Fibroblast of the aortic adventitia (primary cell): ENCODE results near the gene MCUB. TPM values are rescaled to one million over a fixed set of nuclear protein-coding genes. Genes with fewer than 3 reads are reported as not detected.
A peak's percentile ranks its signal among the peaks of the same experiment; 100 is the strongest.

Experiments
- DNase-seq: peaks from one replicate; pipeline ENCODE4 v3.0.0-alpha.2; 2010; ENCODE audit warnings: low read depth
- H3K4me3 ChIP-seq: 2 replicates; pipeline ENCODE4 v1.5.1; 2011; ENCODE audit warnings: low read depth, mild to moderate bottlenecking, control low read depth, low read length, moderate library complexity
- CTCF ChIP-seq: IDR thresholded peaks from 2 replicates; pipeline ENCODE4 v1.5.1; 2011; ENCODE audit warnings: mild to moderate bottlenecking, low read length, control low read depth, inconsistent platforms; ENCODE audit not compliant: insufficient read depth
- total RNA-seq: library from RNA; depleted of rRNA; stranded (reverse); fragments of >200 nt; gene quantifications from 2 replicates; pipeline ENCODE4 v1.2.3, GENCODE V29; 2012; ENCODE audit warnings: low replicate concordance

Gene MCUB
- total RNA-seq, 1 donor, result 49.3 TPM

- TF ChIP-seq CTCF, result no peak
- DNase-seq, result no peak
Measured at GRCh38 chr4:109622626-109623025, 62.6 kb downstream of the MCUB start.

GRCh38 chr4:109624536-109624935, 64.5 kb downstream of the MCUB start:
- DNase-seq, result no peak
- no peak overlapping the region for H3K4me3 ChIP-seq
- TF ChIP-seq CTCF, result no peak

More at GRCh38 chr4:109622626-109623025, 62.6 kb downstream of the MCUB start:
- no peak overlapping the region for H3K4me3 ChIP-seq

- no peak for TF ChIP-seq CTCF
- H3K4me3 ChIP-seq, result no peak overlapping the region
- no peak for DNase-seq
Measured at GRCh38 chr4:109627361-109627760, 67.3 kb downstream of the MCUB start.

- DNase-seq, result peak; percentile 13
- no peak for TF ChIP-seq CTCF
- no peak overlapping the region for H3K4me3 ChIP-seq
Measured at GRCh38 chr4:109629775-109630174, 69.7 kb downstream of the MCUB start.

GRCh38 chr4:109631532-109632108, 71.6 kb downstream of the MCUB start:
- no peak for TF ChIP-seq CTCF
- peak; percentile 64 for DNase-seq
- H3K4me3 ChIP-seq, result no peak overlapping the region

GRCh38 chr4:109640644-109641043, 80.6 kb downstream of the MCUB start:
- DNase-seq, result no peak
- H3K4me3 ChIP-seq, result no peak overlapping the region
- no peak for TF ChIP-seq CTCF
